ENCODE measurements around the gene NSA2. TPM values are rescaled to one million over a fixed set of nuclear protein-coding genes. Genes with fewer than 3 reads are reported as not detected.
"Not testable (repeated sequence)": the region's sequence is repeated elsewhere in the genome, so short reads cannot be mapped to it uniquely, and the experiment has no call there.

Gene NSA2
- total RNA-seq, 4 donors from 2014 or later = 64.4 to 98.2 (median 94.9) TPM

GRCh38 chr5:74767579-74767913, 497 bp downstream of the NSA2 start:
- H3K36me3 ChIP-seq = peaks cover 0 to 38% of the 10 kb centered on the region in 2 donors

GRCh38 chr5:74772359-74772758, 5.3 kb downstream of the NSA2 start:
- Histone ChIP-seq H3K4me1 (peaks cover 8 to 9% of the 10 kb centered on the region in 2 donors), H3K36me3 (peaks cover 0 to 78% of the 10 kb centered on the region in 2 donors), H3K27me3 (no peaks in the 10 kb centered on the region), H3K9me3 (no peaks in the 10 kb centered on the region), H3K27ac (no peak overlapping the region), H3K4me3 (no peak overlapping the region)
- intact Hi-C loops (cut with DNase I; ENCODE audit: low total_unique reads) = no loop called here
- in situ Hi-C loops (cut with MboI; ENCODE audit: low sequenced_read_pairs in 4 of 4) = loop anchor here in 1 of 4 donors (25.0 kb wide), 1 partner anchor 1210 kb away; the partner anchor contains the start of genes ANKRA2 and UTP15
- DNase-seq (no peak), ATAC-seq (no peak)
- TF ChIP-seq POLR2A (IDR thresholded peaks at IDR 0.05) (no peak), CTCF (IDR thresholded peaks at IDR 0.05 in 4 of 5, conservative IDR thresholded peaks at IDR 0.05 in 1 of 5) (no peak)

More at GRCh38 chr5:74767579-74767913, 497 bp downstream of the NSA2 start:
- intact Hi-C loops (cut with DNase I; ENCODE audit: low total_unique reads) (loop anchor here (1.0 to 5.0 kb wide), 3 partner anchors 569 to 1200 kb away; partner anchors contain the start of genes ANKRA2 and UTP15), in situ Hi-C loops (cut with MboI; ENCODE audit: low sequenced_read_pairs in 4 of 4) (loop anchor here in 1 of 4 donors (25.0 kb wide), 1 partner anchor 1205 kb away; the partner anchor contains the start of genes ANKRA2 and UTP15)
- ATAC-seq (no peak), DNase-seq (no peak)
- Histone ChIP-seq H3K27ac (peak overlapping the region; percentile 82 to 90 (median 87)), H3K27me3 (no peaks in the 10 kb centered on the region), H3K9me3 (no peaks in the 10 kb centered on the region), H3K4me1 (peaks cover 25% of the 10 kb centered on the region in 2 donors), H3K4me3 (peak overlapping the region; percentile 76 to 99 (median 97))
- TF ChIP-seq CTCF (IDR thresholded peaks at IDR 0.05 in 4 of 5, conservative IDR thresholded peaks at IDR 0.05 in 1 of 5) (no peak), POLR2A (IDR thresholded peaks at IDR 0.05) (no peak)

GRCh38 chr5:74778609-74779008, 11.6 kb downstream of the NSA2 start:
- Histone ChIP-seq H3K4me1 (no peaks in the 10 kb centered on the region), H3K4me3 (no peak overlapping the region), H3K27me3 (no peaks in the 10 kb centered on the region), H3K27ac (no peak overlapping the region), H3K9me3 (no peaks in the 10 kb centered on the region), H3K36me3 (peaks cover 0 to 29% of the 10 kb centered on the region in 2 donors)
- in situ Hi-C loops (cut with MboI; ENCODE audit: low sequenced_read_pairs in 4 of 4) = no loop called here
- DNase-seq (no peak), ATAC-seq (no peak)
- intact Hi-C loops (cut with DNase I; ENCODE audit: low total_unique reads) = no loop called here
- TF ChIP-seq POLR2A (IDR thresholded peaks at IDR 0.05) = no peak
- TF ChIP-seq CTCF (IDR thresholded peaks at IDR 0.05 in 4 of 5, conservative IDR thresholded peaks at IDR 0.05 in 1 of 5) = no peak

GRCh38 chr5:74786851-74787250, 19.8 kb downstream of the NSA2 start:
- H3K4me3 ChIP-seq = no peak overlapping the region
- TF ChIP-seq POLR2A (IDR thresholded peaks at IDR 0.05) (no peak), CTCF (IDR thresholded peaks at IDR 0.05 in 4 of 5, conservative IDR thresholded peaks at IDR 0.05 in 1 of 5) (no peak)
- ATAC-seq (no peak), DNase-seq (no peak)
- H3K27ac ChIP-seq = no peak overlapping the region
- intact Hi-C loops (cut with DNase I; ENCODE audit: low total_unique reads) = no loop called here
- H3K4me1 ChIP-seq = no peaks in the 10 kb centered on the region
- in situ Hi-C loops (cut with MboI; ENCODE audit: low sequenced_read_pairs in 4 of 4) = no loop called here
- H3K36me3 ChIP-seq = no peaks in the 10 kb centered on the region
- no peaks in the 10 kb centered on the region for H3K9me3 ChIP-seq
- H3K27me3 ChIP-seq = peaks cover 0 to 3% (median 0%) of the 10 kb centered on the region in 3 donors

- no peaks in the 10 kb centered on the region for H3K36me3 ChIP-seq
- in situ Hi-C loops (cut with MboI; ENCODE audit: low sequenced_read_pairs in 4 of 4) (no loop called here), intact Hi-C loops (cut with DNase I; ENCODE audit: low total_unique reads) (no loop called here)
- peaks cover 0 to 3% (median 0%) of the 10 kb centered on the region in 3 donors for H3K27me3 ChIP-seq
- H3K9me3 ChIP-seq = no peaks in the 10 kb centered on the region
- DNase-seq (no peak), ATAC-seq (no peak)
- no peak overlapping the region for H3K27ac ChIP-seq
- no peak overlapping the region for H3K4me3 ChIP-seq
- no peaks in the 10 kb centered on the region for H3K4me1 ChIP-seq
- TF ChIP-seq POLR2A (IDR thresholded peaks at IDR 0.05) (no peak), CTCF (IDR thresholded peaks at IDR 0.05 in 4 of 5, conservative IDR thresholded peaks at IDR 0.05 in 1 of 5) (no peak)
These were observed 20.4 kb downstream of the NSA2 start for GRCh38 chr5:74787424-74787823.

- H3K27ac ChIP-seq; H3K4me3 ChIP-seq; ATAC-seq; DNase-seq; in situ Hi-C loops (cut with MboI; ENCODE audit: low sequenced_read_pairs in 4 of 4); H3K4me1 ChIP-seq; H3K9me3 ChIP-seq; intact Hi-C loops (cut with DNase I; ENCODE audit: low total_unique reads); H3K36me3 ChIP-seq; H3K27me3 ChIP-seq: not testable (repeated sequence)
These were observed 24.6 kb downstream of the NSA2 start for GRCh38 chr5:74791669-74792068.

Data from gastrocnemius medialis (tissue), 4 donors.